Hematopoietic multipotent progenitor cell treated with erythropoietin and hydrocortisone succinate and interleukin-3 and kit ligand, for 4 days (in vitro differentiated cells): ENCODE results near the gene TIFAB.

Experiments
- DNase-seq: peaks from one replicate; pipeline ENCODE4 v3.0.0-alpha.2; 2015

Gene TIFAB

GRCh38 chr5:135457424-135458071, 5.4 kb upstream of the TIFAB start:
- peak; percentile 90 for DNase-seq

DNA sequence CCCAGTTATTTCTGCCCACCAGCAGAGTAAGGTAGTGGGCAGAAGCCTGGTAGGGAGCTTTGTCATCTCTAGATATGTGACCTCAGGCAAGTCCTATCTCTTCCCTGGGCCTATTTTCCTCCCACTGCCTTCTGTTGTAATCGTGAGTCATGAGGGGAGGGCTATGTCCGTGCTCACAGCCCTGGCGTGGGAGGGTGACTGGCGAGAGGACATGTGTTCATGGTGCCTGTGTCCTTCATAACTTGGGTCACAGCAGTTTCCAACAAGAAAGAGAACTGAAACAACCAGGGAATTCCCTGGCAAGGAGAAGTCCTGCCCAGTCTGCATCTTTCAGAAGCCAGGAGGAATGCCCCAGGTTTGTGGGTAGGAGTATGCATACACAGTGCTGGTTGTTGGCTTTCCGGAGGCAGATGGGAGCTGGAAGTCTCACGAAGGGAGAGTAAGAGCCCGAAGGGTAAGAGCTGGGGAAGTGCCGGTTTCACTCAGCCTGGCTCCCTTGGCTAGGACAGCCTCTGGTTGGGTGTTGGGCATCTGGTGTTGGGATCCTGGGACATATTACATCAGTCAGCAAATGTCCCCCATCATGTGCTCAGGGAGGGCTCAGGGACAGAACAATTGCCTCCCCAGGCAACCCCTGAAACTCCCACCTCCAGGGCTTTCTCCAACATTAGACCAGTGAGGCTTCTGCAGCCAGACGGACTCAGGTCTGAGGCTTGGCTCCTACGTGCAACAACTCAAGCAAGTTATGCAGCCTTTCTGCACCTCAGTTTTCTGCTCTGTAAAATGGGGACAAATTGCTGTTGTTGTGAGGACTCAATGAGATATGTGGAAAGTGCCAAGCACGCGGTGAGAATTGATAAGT, 4.3 kb upstream of the TIFAB start:
- peak; percentile 73 for DNase-seq

- no peak for DNase-seq
Measured at GRCh38 chr5:135455876-135456237, 3.7 kb upstream of the TIFAB start.

DNA sequence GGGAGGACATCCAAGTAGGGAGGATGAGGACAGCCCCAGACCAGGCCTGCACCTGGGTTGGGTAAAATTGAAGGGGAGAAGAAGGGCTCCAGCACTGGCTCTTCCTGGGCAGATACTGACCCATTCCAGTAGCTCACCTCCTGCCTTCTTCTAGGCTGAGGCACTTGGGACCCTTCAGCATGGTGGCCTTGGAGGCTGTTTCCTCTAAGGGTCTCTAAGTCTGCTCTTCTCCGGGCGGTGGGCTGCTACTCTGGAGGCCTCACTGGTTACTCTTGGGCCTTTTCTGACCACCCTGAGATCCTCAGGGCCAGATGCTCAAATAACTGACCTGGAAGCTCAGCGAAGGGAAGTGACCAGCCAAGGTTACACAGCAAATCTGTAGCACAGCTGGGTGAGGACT, 2.8 kb upstream of the TIFAB start:
- no peak for DNase-seq

GRCh38 chr5:135453613-135454012, 1.5 kb upstream of the TIFAB start:
- no peak for DNase-seq

- no peak for DNase-seq
Measured at GRCh38 chr5:135451581-135452320, 400 bp downstream of the TIFAB start.

GRCh38 chr5:135450952-135451351, 1.2 kb downstream of the TIFAB start:
- DNase-seq: no peak

- no peak for DNase-seq
Measured at GRCh38 chr5:135450336-135450735, 1.8 kb downstream of the TIFAB start.

DNA sequence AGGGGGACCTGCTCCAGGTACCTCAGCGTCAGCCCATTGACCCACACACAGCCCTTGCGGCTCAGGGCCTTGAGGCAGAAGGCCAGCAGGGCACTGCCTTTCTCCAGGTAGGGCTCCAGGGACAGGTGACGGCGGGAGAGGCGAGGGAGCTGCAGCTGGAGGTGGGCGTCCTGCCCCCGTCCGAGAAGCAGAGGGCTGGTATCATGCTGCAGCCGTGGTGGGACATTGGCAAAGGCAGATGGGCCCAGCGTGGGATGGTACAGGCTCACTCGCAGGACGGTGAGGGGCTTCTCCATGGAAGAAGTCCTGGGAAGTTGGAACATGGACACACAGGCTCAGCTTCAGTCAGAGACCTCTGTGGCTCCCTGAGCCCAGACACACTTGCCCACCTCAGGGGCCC, 2.5 kb downstream of the TIFAB start:
- DNase-seq: no peak

- no peak for DNase-seq
Measured at GRCh38 chr5:135448791-135449507, 3.2 kb downstream of the TIFAB start.

- no peak for DNase-seq
Measured at GRCh38 chr5:135448071-135448739, 3.9 kb downstream of the TIFAB start.

DNA sequence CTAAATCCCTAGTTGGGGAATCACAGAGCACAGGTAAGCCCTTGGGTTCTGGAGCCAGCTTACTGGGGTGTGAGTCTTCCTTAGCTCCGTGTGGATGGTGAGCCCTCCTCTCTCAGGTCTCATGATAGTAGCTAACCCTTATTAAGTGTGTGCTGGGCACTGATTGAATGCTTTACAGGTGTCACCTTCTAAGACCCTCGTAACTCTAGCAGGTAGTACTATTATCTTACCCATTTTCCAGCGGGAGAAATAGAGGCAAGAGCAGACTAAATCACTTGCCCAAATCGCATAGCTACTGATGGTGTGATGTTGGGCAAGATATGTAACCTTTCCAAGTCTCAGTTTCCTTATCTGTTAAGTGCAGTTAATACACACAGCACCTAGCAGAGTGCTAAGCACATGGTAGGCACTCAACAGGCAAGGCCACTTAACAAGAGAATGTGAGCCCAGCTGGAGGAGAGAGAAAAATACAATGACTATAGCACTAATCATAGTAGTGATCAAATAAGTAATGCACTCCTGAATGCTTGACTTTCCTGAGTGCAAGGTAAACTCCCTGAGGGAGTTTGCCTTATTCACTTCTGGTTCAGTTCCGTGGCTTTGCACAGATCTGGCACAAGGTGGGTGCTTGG, 4.7 kb downstream of the TIFAB start, which contains the start of gene DCANP1:
Gene DCANP1 (minus strand): TSS at position 51 of the 632 bp plus-strand sequence. CDS start 240 bp downstream, outside the sequence.
- no peak for DNase-seq

DNA sequence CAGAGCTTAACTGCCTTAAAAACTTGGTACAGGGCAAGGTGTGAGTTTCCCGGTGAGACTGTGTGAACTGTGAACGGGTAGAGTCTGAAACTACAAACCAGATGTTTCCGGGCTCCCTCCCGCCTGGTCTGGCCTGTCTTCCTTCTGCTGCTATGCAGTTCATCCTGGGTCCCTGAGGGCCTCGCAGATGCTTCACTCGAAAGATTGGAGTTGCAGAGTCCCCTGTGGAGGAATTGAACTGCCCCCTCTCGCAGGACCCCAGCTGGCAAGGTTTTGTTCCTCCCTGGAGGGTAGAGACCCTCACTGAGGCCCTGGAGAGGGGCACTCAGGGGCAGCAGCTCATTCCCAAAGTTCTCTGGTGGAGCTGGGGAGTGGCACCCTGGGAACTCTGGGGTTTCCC, 5.5 kb downstream of the TIFAB start:
- no peak for DNase-seq

DNA sequence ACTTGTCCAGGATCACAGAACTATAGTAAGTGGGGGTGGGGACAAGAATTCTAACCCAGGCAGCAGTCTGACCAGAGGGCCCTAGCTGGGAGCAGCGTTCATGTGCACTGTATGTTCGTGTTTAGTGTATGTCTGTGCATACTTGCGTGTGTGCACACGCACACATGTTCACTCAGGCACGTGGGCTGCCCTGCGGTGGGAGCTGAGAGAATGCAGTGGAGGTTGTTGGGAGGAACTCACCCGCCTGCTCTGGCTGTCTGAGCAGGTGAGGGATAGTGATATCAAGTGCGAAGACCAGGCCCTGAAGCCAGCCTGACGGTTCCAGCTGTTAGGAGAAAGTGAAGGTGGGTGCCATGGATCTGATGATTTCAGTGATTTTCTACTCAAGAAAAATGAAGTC, 5.9 kb downstream of the TIFAB start:
- no peak for DNase-seq

GRCh38 chr5:135445306-135445985, 6.7 kb downstream of the TIFAB start:
- DNase-seq: no peak

DNA sequence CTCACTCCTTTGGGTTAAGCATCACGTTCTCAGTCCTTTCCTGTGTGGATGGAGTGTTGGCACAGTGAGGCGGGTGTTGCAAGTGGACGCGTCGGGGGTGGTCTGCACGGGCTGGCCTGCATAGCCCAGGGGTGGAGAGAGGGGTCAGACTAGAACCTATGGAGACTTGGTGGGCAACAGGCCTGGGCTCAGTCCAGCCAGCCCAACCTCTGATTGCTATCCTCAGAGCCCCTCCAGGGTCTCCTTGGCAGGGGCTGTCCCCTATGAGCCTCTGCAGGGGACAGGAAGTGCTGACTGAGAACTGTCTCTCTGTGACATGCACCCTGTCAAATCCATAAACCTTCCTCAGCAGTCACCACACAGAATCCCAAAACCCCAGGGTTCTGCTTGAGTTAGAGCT, 7.3 kb downstream of the TIFAB start:
- no peak for DNase-seq

GRCh38 chr5:135444360-135444759, 7.8 kb downstream of the TIFAB start:
- DNase-seq: no peak

- no peak for DNase-seq
Measured at GRCh38 chr5:135443161-135443960, 8.8 kb downstream of the TIFAB start.

DNA sequence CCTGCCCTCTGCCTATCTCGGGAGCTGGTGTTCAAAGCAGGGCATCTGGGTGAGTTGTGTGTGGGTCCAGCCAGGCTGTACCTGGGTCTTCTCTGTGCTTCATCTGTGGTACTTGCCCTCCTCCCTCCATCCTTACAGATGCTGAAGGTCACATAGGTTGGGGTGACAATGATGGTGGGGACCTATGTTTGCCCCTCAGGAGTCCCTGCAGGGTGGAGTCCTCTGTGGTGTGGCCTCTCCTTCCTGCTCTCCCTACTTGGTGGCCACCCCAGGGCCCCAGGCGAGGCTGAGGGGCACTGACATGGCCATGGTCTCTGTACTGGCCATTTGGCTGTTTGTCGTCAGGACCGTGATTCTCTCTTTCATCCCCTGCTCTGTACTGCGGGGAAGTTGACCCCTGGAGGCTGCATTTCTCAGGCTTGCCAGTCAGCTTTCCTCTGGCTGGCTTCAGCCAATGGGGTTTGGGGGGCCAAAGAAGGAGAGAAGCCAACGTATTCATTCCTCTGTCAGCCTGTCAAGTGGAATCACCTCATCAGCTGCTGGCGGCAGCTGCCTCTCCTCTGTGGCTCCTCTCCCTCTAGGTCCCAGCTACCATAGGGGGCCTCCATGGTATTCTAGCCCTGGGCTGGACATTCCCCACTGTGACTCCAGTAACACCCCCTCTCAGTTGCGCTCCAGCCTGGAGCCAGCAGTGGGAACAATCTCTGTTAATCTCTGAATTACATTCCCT, 9.6 kb downstream of the TIFAB start:
- DNase-seq: no peak

DNA sequence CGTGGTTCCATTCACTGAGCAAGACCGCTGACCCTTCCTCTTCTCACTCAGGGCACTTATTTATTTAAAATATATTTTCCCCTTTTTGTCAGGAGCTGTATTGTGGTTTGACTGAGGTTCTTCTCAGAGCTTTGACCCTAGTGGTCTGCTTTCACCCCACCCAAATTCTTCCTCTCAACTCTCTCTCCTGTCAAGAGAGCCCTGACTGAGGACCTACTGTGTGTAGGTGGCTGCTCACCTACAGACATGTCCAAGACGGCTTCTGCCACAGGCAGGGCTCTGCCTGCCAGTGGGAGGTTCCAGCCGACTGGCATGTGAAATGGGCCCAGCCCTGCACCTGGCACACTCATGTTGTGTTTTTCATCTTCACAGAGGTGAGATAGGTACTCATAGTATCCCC, 10.2 kb downstream of the TIFAB start:
- no peak for DNase-seq
